Measurements from ENCODE around the gene RAPGEF3.

RAPGEF3 gene

DNA sequence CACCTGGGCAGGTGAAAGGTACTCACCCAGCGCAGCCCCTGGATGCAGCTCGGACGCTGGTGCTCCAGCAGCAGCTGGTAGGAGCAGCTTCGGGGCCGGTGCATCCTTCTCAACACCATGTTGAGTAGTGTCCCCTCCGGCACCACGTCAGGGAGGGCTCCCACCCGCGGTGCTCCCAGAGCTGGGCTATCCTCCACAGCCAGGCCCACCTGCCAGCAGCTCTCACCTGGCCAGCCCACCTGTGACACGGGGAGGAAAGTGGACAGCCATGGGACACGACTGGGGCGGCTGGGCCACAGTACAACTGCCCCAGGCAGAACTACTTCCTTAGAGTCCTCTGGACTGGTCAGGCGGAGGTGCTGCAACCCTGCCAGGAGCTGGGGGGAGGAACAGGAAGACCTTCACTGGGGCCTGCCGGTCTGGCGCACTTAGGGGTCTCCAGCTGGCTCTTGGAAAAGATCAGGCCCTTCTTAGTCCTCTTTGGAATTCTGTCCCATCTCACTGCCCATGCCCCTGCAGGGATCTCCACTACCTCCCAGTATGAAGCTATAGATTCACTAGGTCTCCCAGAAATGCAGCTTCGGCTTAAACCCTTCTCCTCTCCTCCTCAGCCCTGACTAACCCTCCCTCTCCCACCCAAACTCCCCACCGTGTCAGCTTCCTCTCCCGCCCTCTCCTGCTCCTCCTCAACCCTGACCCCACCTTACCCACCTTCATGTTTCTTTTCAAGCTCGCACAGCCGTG lies 668 bp downstream of the RAPGEF3 start:
- Histone ChIP-seq H2BK5ac (ENCODE audit: low read depth, low read length, poor library complexity) (no peak overlapping the region), H3K27ac (ENCODE audit: low read depth, low read length) (no peak overlapping the region), H4K8ac (ENCODE audit: low read depth, low read length) (peak overlapping the region; percentile 23), H4K12ac (ENCODE audit: low read depth, low read length) (no peak overlapping the region), H3K36me3 (ENCODE audit: control insufficient read depth in 1 of 2, insufficient read depth in 2 of 2, low read length in 2 of 2) (no peaks in the 10 kb centered on the region), H2BK12ac (ENCODE audit: low read length) (peak overlapping the region; percentile 42), H3K4me1 (ENCODE audit: control insufficient read depth in 1 of 2, insufficient read depth in 2 of 2, low read length in 2 of 2) (peaks cover 47 to 52% of the 10 kb centered on the region in 2 experiments), H2BK120ac (ENCODE audit: insufficient read depth, low read length, poor library complexity) (peak overlapping the region; percentile 12), H3K4me2 (ENCODE audit: low read length) (peak overlapping the region; percentile 56), H3K4ac (ENCODE audit: low read depth, low read length) (no peak overlapping the region), H3K27me3 (ENCODE audit: insufficient read depth, low read length) (no peaks in the 10 kb centered on the region), H4K91ac (ENCODE audit: low read depth, low read length) (peak overlapping the region; percentile 73), H3K79me1 (ENCODE audit: low read length) (peaks cover 17% of the 10 kb centered on the region), H2AK5ac (ENCODE audit: low read length) (peak overlapping the region; percentile 55), H3K9ac (ENCODE audit: low read length) (no peak overlapping the region), H3K23ac (ENCODE audit: low read length) (no peak overlapping the region), H3K4me3 (ENCODE audit: low read depth, low read length) (no peak overlapping the region), H2AFZ (ENCODE audit: insufficient read depth, low read length, poor library complexity) (peak overlapping the region; percentile 33), H3K9me3 (ENCODE audit: insufficient read depth, low read depth, low read length) (no peaks in the 10 kb centered on the region), H3K18ac (ENCODE audit: low read length) (peak overlapping the region; percentile 12), H3K79me2 (ENCODE audit: control insufficient read depth, insufficient read depth, low read length, poor library complexity) (no peaks in the 10 kb centered on the region), H3K14ac (ENCODE audit: low read length) (peak overlapping the region; percentile 20)
- DNase-seq = peak; percentile 23 to 37
- no CpG with 5 or more reads among the region's 20 CpGs for WGBS (ENCODE audit: extremely low coverage, insufficient coverage, insufficient read length)

DNA sequence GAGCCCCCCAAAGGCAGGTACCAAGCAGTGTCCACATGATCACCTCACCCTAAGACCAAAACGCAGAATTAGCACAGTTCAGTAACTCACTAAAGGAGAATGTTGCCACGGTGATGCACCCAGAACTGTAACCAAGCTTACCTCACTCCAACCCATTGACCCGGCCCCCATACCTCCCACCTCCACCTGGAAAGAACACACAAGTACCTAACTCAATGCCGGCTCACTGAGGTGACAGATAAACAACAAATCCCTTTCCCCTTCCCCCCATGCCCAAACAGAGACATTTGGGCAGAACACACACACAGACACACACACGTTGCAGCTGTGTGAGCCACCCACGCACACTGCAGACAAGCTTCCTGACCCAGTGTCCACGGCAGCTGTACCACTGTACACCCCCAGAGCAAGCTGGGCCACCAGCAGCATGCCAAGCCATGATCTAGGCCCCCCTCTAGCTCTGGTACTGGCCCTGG lies 1.3 kb downstream of the RAPGEF3 start:
- Histone ChIP-seq H3K14ac (ENCODE audit: low read length) (peak overlapping the region; percentile 20), H4K12ac (ENCODE audit: low read depth, low read length) (no peak overlapping the region), H3K18ac (ENCODE audit: low read length) (peak overlapping the region; percentile 12), H3K4me2 (ENCODE audit: low read length) (no peak overlapping the region), H2AFZ (ENCODE audit: insufficient read depth, low read length, poor library complexity) (no peak overlapping the region), H3K4me1 (ENCODE audit: control insufficient read depth in 1 of 2, insufficient read depth in 2 of 2, low read length in 2 of 2) (peaks cover 47 to 52% of the 10 kb centered on the region in 2 experiments), H3K23ac (ENCODE audit: low read length) (no peak overlapping the region), H3K4me3 (ENCODE audit: low read depth, low read length) (no peak overlapping the region), H2BK120ac (ENCODE audit: insufficient read depth, low read length, poor library complexity) (no peak overlapping the region), H2BK12ac (ENCODE audit: low read length) (peak overlapping the region; percentile 38), H3K27ac (ENCODE audit: low read depth, low read length) (no peak overlapping the region), H4K91ac (ENCODE audit: low read depth, low read length) (no peak overlapping the region), H3K27me3 (ENCODE audit: insufficient read depth, low read length) (no peaks in the 10 kb centered on the region), H3K36me3 (ENCODE audit: control insufficient read depth in 1 of 2, insufficient read depth in 2 of 2, low read length in 2 of 2) (no peaks in the 10 kb centered on the region), H3K9ac (ENCODE audit: low read length) (no peak overlapping the region), H3K9me3 (ENCODE audit: insufficient read depth, low read depth, low read length) (no peaks in the 10 kb centered on the region), H2AK5ac (ENCODE audit: low read length) (peak overlapping the region; percentile 55), H3K79me2 (ENCODE audit: control insufficient read depth, insufficient read depth, low read length, poor library complexity) (no peaks in the 10 kb centered on the region), H4K8ac (ENCODE audit: low read depth, low read length) (no peak overlapping the region), H2BK5ac (ENCODE audit: low read depth, low read length, poor library complexity) (no peak overlapping the region), H3K79me1 (ENCODE audit: low read length) (peaks cover 17% of the 10 kb centered on the region), H3K4ac (ENCODE audit: low read depth, low read length) (no peak overlapping the region)
- DNase-seq = no peak
- no CpG with 5 or more reads among the region's 7 CpGs for WGBS (ENCODE audit: extremely low coverage, insufficient coverage, insufficient read length)

DNA sequence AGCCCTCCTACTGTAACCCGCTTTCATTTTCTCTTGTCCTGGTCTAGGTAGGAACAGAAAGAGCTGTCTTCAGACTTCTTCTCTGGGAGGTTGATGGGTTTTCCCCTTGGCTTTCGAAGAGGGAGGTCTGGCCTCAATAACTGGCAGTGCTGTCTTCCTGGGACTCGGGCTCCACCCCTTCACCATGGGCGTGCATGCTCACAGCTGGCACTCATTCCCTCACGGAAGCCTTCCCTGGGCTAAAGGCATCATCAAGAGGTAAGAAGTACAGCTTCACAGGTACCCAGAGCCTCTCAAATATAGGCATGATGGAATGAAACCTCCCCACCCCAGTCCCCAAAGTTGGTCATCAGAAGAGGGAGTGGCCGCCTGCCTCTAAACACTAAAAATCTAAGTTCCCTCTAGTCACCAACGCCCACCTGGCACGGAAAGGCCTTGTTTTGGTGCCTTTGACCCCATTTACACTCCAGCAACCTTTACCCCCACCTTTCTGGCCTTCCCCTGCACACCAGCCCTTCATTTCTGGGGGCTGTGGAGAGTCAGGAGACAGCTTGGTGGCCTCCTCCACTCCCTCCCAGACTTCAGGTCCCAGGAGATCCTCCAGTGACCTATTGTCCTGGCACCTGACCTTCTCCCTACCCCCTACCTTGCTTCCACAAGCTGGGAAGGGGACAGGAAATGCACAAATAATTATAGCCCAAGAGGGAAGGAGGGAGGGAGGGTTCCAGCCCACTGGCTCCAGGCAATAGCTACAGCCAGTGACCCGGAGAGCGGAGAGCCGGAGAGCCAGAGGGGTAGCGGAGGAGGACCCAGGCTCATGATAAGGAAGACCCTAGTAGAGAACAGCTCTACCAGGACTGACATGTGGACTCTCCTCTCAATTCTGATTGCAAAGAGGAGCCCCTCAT lies 2.8 kb downstream of the RAPGEF3 start:
- Histone ChIP-seq H2AK5ac (ENCODE audit: low read length) (no peak overlapping the region), H3K79me2 (ENCODE audit: control insufficient read depth, insufficient read depth, low read length, poor library complexity) (no peaks in the 10 kb centered on the region), H3K4me2 (ENCODE audit: low read length) (no peak overlapping the region), H2BK12ac (ENCODE audit: low read length) (no peak overlapping the region), H2BK5ac (ENCODE audit: low read depth, low read length, poor library complexity) (no peak overlapping the region), H3K4ac (ENCODE audit: low read depth, low read length) (no peak overlapping the region), H2BK120ac (ENCODE audit: insufficient read depth, low read length, poor library complexity) (no peak overlapping the region), H3K4me3 (ENCODE audit: low read depth, low read length) (no peak overlapping the region), H3K27ac (ENCODE audit: low read depth, low read length) (peak overlapping the region; percentile 3), H4K8ac (ENCODE audit: low read depth, low read length) (no peak overlapping the region), H3K4me1 (ENCODE audit: control insufficient read depth in 1 of 2, insufficient read depth in 2 of 2, low read length in 2 of 2) (peaks cover 47 to 52% of the 10 kb centered on the region in 2 experiments), H3K36me3 (ENCODE audit: control insufficient read depth in 1 of 2, insufficient read depth in 2 of 2, low read length in 2 of 2) (no peaks in the 10 kb centered on the region), H3K14ac (ENCODE audit: low read length) (no peak overlapping the region), H4K12ac (ENCODE audit: low read depth, low read length) (no peak overlapping the region), H3K79me1 (ENCODE audit: low read length) (peaks cover 17% of the 10 kb centered on the region), H3K18ac (ENCODE audit: low read length) (no peak overlapping the region), H4K91ac (ENCODE audit: low read depth, low read length) (peak overlapping the region; percentile 4), H3K9me3 (ENCODE audit: insufficient read depth, low read depth, low read length) (no peaks in the 10 kb centered on the region), H3K23ac (ENCODE audit: low read length) (no peak overlapping the region), H3K27me3 (ENCODE audit: insufficient read depth, low read length) (no peaks in the 10 kb centered on the region), H3K9ac (ENCODE audit: low read length) (no peak overlapping the region), H2AFZ (ENCODE audit: insufficient read depth, low read length, poor library complexity) (no peak overlapping the region)
- no CpG with 5 or more reads among the region's 12 CpGs for WGBS (ENCODE audit: extremely low coverage, insufficient coverage, insufficient read length)
- DNase-seq = peak in 1 of 2 donors; percentile 32

DNA sequence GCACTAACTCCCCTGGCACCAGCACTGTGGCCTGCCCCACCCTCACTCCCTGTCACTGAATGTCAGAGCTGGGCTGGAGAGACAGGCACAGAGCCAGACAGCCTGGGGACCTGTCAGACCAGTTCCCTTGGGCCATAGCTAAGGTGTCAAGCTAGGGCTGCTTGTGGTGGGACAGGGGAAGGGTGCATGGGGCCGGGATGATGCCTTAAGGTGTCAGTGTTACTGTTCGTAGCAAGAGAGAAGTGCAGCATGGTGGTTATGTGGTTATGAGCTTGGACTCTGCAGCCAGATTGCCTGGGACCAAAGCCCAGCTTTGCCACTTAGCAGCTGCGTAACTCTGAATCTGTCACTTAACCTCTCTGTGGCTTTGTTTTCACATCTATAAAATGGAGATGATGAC lies 3.8 kb downstream of the RAPGEF3 start:
- no peak overlapping the region for H3K4me2 ChIP-seq (ENCODE audit: low read length)
- peak overlapping the region; percentile 8 for H2BK12ac ChIP-seq (ENCODE audit: low read length)
- peaks cover 17% of the 10 kb centered on the region for H3K79me1 ChIP-seq (ENCODE audit: low read length)
- H3K9ac ChIP-seq (ENCODE audit: low read length) = no peak overlapping the region
- peaks cover 47 to 52% of the 10 kb centered on the region in 2 experiments for H3K4me1 ChIP-seq (ENCODE audit: control insufficient read depth in 1 of 2, insufficient read depth in 2 of 2, low read length in 2 of 2)
- H3K4me3 ChIP-seq (ENCODE audit: low read depth, low read length) = no peak overlapping the region
- no peak overlapping the region for H4K12ac ChIP-seq (ENCODE audit: low read depth, low read length)
- H3K4ac ChIP-seq (ENCODE audit: low read depth, low read length) = no peak overlapping the region
- H3K36me3 ChIP-seq (ENCODE audit: control insufficient read depth in 1 of 2, insufficient read depth in 2 of 2, low read length in 2 of 2) = no peaks in the 10 kb centered on the region
- H3K79me2 ChIP-seq (ENCODE audit: control insufficient read depth, insufficient read depth, low read length, poor library complexity) = no peaks in the 10 kb centered on the region
- WGBS (ENCODE audit: extremely low coverage, insufficient coverage, insufficient read length) = no CpG with 5 or more reads among the region's 3 CpGs
- no peak overlapping the region for H2BK120ac ChIP-seq (ENCODE audit: insufficient read depth, low read length, poor library complexity)
- H2AFZ ChIP-seq (ENCODE audit: insufficient read depth, low read length, poor library complexity) = peak overlapping the region; percentile 48
- H3K27ac ChIP-seq (ENCODE audit: low read depth, low read length) = no peak overlapping the region
- H4K8ac ChIP-seq (ENCODE audit: low read depth, low read length) = no peak overlapping the region
- no peak overlapping the region for H3K23ac ChIP-seq (ENCODE audit: low read length)
- no peak overlapping the region for H2BK5ac ChIP-seq (ENCODE audit: low read depth, low read length, poor library complexity)
- no peak overlapping the region for H3K18ac ChIP-seq (ENCODE audit: low read length)
- peaks cover 1% of the 10 kb centered on the region for H3K9me3 ChIP-seq (ENCODE audit: insufficient read depth, low read depth, low read length)
- DNase-seq = peak; percentile 80 to 81
- H2AK5ac ChIP-seq (ENCODE audit: low read length) = peak overlapping the region; percentile 60
- no peaks in the 10 kb centered on the region for H3K27me3 ChIP-seq (ENCODE audit: insufficient read depth, low read length)
- H4K91ac ChIP-seq (ENCODE audit: low read depth, low read length) = peak overlapping the region; percentile 30
- H3K14ac ChIP-seq (ENCODE audit: low read length) = peak overlapping the region; percentile 33

Measured in trophoblast cell (in vitro differentiated cells and primary cell).